Left renal pelvis (tissue), 4 donors: ENCODE results near the gene CCDC137. TPM values are rescaled to one million over a fixed set of nuclear protein-coding genes. Genes with fewer than 3 reads are reported as not detected.

ENCODE experiments used
- DNase-seq, 4 donors: peaks; one replicate each; pipeline ENCODE4 v3.0.0-alpha.2; 2013; ENCODE audit warnings: low read depth in 4 of 4, low spot score in 3 of 4
- polyA plus RNA-seq, 4 donors: library from polyadenylated mRNA; unstranded; fragments of 120-200 nt; gene quantifications; one replicate each; pipeline ENCODE4 v1.2.1, GENCODE V29; 2013; ENCODE audit not compliant: insufficient read length in 4 of 4

Gene CCDC137
- polyA plus RNA-seq, 4 donors: 9.6 to 18.5 (median 14.0) TPM

DNA sequence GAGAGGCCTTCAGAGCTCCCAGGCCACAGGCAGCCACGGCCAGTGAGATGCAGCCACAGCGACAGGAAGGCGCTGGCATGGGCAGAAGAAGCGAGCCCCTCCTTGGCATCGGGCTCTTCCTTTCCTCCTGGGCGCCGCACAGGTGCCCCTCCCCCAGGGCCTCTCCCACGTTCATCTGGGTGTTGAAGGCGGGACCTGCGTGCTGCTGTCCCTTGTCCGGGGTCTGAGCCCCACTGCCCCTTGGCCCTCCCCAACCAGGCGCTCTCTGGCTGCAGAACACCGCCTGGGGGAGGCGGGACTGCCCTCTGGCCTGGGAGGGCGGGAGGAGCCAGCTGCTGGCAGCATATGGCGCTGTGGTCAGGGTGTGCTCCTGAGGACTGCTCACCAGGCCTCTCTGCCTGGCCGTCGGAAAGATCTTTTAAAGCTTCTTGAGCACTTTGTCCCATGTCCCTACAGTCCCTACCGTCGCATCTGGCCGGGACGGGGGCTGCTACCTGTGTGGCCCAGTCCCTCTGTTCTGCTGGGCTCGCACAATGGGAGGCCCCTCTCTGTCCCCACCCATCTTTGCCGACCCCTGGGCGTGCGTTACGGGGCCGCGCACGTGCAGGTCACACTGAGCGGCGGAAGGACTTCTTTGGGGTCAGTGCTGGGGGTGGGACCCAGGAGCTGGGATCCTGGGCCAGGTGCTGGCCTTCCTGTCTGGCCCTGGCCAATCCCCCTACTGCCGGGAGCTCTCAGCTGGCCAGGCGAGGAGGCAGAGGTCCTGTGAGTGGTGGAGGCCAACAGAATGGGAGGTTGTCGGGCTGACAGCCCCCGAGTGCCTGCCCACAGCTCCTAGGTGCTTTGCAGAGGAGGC is 47.2 kb downstream of the CCDC137 start:
- no peak for DNase-seq

DNA sequence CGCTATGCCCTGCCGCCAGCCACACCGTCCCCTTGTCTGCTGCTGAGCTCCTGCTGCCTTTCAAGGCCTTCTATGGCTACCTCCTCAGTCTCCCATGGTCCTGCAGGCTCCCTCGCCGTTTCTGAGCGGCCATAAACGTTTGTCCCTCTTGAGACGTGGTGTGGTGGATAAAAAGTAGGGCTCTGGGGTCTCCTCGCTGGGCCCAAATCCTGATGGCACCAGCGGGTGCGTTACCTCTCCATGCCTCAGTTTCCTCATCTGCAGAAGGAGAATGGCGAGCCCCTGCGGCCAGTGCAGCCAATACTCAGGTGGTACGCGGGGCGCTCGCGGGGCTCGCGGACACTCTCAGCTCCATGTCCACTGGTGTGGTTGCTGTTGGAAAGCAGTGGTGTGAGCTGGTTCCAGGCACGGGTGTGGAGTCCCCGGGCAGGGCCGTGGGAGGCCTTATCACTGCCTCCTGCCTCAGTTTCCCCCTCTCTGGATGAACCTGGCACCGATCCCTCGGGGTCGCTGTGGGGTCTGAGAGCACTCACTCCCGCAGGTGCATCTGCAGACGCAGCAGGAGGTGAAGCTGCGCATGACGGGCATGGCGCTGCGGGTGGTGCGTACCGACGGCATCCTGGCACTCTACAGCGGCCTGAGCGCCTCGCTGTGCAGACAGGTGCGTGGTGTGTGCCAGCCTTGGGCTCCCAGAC is 48.0 kb downstream of the CCDC137 start:
- no peak for DNase-seq

DNA sequence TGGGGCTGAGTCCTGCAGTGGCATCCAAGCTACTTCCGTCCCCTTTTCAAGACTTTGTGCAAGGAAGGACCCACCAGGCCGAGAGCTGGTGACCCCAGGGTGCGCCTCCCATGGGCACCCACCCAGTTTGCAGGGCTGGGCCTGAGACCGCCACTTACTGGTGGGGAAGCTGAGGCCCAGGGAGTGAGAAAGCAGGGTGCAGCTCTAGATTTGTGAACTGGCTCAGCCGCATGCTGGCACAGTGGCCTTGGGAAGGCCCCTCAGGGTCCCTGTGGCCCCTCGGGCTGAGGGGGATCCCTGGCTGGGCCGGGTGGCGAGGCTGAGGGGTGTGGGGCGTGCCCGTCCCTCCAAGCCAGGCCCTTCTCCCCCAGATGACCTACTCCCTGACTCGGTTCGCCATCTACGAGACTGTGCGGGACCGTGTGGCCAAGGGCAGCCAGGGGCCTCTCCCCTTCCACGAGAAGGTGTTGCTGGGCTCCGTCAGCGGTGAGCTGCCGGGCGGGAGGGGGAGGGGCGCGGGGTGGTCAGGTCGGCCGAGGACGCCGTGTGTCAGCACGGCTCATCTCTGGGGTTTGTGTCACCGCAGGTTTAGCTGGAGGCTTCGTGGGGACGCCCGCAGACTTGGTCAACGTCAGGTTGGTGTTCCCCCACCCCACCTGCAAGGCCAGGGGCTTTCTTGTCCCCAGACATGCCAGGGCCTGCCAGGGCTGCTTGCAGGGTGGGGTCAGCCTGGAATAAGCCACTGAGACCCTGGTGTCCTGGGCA is 48.8 kb downstream of the CCDC137 start:
- DNase-seq: no peak

DNA sequence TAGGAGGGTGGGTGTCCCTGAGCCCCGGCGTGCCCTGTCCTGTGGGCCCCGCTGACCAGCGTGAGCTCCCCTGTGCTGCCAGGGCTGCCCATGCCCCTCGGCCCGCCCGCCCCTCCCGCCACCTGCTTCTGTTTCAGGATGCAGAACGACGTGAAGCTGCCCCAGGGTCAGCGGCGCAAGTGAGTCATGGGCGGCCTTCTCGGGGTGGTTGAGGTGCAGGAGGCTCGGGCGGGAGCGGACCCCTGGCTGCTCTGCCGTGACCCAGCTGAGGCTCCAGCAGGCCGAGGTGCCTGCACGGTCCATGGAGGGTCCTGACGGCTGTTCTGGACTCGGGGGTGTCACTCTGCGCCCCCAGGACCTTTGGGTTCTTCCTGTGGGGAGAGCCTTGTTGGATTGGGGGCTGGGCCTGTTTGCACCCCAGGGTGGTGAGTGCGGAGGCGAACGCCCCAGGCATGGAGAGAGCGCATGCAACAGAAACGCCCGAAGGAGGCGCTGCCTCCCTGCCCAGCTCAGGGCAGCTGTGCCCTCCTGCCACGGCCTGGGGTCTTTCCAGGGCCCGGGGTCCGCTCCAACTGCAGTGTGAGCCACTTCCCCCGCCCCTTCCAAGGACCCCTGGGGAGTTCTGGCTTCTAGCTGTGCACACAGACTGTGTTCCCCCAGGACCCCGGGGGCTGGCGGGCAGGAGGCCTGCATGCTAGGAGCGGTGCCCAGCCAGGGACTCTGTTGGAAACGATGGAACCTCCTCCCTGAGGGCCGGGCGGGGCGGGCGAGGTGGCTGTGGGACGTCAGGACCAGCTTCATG is 49.5 kb downstream of the CCDC137 start:
- no peak for DNase-seq

DNA sequence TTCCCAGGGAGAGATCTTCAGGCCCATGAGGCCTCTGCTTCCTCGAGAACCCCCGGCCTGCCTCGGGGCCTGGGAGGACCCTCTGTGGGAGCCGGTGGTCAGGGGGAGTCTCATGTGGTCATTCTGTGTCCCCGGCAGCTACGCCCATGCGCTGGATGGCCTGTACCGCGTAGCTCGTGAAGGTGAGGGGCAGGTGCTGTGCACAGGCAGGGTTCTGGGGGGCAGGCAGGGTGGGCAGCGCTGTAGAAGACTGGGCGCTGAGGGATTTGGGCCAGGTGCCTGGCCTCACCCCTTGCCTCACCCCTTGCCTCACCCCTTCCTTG is 50.1 kb downstream of the CCDC137 start:
- no peak for DNase-seq

DNA sequence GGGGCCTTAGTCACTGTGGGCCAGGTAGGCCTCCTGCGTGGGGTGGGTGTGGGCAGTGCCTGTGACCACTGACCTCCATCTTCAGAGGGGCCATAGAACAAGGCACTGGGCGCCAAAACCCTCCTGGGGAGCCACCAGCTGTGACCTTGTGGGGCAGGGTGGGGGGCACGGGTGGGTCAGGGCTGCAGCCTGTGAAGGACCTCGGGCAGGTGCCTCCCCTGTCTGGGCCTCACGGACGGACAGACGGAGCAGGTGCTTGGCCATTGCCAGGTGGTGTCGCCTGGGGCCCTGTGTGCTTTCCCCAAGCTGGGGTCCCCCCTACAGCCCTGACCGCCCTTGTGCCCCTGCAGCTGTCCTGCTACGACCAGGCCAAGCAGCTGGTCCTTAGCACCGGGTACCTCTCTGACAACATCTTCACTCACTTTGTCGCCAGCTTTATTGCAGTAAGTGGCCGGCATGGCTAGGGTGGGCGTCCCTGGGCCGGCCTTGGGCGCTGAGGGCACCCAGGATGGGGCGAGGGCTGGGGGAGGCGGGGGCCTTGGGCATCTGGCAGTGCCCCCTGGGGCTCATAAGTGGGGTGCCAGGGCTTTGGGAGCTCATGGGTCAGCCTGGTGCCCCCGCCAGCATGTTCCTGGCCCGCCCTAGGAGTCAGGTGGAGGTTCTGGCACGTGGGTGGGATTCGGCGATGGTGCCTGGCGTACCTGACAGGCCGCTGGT is 50.7 kb downstream of the CCDC137 start:
- no peak for DNase-seq

DNA sequence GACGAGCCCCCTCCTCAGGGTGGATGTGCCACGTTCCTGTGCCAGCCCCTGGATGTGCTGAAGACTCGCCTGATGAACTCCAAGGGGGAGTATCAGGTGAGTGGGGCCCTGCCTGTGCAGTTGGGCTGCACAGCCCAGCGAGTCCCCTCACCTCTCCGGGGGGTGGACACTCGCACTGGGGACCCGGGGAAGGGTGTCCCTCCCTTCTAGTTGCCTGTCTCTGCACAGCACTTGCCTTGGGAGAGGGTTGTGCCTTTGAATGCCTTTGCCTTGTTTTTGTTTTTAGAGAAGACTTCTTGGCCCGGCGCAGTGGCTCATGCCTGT is 51.2 kb downstream of the CCDC137 start:
- DNase-seq: no peak

DNA sequence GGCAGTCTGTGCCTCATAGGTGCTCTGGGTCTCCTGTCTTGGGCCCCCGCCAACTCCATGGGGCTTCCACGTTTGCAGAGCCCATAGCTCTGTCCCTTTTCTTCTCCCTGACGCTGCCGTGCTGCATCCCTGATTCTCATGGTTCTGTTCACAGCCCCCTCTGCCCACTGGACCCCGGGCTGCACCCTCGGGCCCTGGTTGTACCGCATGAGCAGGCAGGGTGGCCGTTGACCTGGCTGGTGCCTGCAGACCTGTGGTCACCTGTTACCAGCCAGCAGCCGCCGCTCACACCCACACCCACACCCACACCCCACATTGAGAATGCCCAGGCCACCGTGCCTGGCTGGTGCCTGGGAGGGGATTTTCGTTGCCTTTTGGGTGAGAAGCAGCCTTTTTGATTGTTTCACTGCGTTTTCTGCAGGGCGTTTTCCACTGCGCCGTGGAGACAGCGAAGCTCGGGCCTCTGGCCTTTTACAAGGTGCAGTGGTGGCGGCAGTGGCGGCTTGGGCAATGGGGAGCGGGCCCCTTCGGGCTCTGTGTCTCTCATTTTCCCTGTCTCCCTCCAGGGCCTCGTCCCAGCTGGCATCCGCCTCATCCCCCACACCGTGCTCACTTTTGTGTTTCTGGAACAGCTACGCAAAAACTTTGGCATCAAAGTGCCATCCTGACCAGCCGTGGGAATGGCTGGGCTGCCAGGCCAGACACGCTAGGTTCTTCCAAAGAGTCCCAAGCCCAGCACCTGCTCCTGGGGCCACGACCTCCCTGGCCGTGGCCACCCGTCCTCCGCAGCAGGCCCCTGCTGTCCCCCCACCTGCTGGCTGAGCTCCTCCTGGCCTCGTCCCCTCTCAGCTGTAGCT is 53.1 kb downstream of the CCDC137 start:
- no peak for DNase-seq

DNA sequence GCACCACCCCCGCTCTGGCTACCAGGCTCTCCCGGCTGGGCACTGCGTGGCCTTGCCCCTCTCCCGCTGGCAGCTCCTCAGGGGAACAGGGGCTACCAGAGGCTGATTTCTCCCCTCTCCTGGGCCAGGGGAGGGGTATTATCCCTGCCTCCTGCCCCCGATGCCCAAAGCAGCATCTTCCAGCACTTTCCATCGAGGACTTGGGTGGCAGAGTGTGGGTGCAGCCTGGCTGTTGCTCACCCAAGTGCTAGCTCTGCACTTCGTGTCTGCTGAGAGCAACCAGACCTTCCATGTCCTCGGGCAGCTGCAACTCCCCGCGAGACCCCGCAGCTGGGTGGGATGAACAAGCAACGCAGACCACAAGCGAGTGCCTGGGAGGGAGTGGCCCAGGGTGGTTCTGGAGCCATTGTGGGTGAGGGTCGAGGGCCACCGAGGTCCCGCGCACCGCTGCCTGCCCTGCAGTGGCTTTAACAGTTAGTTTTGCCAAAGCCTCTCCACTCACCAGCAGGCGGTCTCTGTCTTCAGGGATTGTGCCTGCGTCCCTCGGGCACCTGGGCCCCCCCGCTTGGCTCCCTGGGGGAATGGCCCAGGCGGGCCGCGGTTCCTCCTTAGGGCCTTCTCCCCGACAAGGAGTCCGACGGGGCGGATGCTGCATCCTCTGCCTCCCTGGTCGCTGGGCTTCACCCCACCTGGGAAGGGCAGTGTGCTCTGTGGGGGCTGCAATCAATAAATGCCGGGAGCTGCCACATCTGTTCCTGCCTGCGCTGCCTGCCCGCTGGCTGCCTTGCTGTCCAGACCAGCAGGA is 53.9 kb downstream of the CCDC137 start:
- no peak for DNase-seq

DNA sequence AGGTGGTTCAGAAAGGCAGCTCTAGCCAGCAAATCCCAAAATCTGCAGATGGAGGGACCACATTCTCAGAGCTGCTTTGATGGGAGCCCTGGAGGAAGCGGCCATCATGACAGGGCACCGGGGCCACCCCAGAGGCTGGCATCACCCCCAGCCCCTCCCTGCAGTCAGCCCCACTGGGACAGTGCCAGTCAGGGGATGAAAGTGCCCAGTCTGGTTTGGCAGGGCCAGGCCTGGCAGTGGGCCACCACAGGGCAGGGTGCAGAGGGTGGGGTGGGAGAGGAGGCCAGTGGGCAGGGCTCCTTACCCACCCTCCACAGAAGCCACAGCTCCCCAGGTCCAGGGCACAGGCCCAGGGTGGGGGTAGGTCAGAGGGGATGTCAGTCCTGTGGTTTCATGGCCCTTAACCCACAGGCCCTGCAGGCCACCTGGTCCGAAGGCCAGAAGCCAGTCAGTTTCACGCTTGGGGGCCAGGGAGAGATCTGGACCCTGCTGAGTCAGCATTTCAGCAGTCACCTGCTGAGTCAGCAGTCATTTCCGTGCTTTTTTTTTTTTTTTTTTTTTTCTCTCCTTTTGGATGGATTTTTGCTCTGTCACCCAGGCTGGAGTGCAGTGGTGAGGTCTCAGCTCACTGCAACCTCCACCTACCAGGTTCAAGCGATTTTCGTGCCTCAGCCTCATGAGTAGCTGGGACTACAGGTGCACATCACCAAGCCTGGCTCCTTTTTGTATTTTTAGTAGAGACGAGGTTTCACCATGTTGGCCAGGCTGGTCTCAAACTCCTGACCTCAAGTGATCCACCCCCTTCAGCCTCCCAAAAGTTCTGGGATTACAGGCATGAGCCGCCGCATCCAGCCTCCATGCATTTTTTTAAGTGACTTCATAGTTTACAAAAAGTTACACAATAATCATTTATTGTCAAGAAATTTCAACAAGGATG is 55.9 kb downstream of the CCDC137 start:
- no peak for DNase-seq

Other genes with a start within 250 kb of the CCDC137 start
- 1,000 to 10,000 TPM; 2,973 to 3,218 (median 3,183) TPM for gene ACTG1, start 153.9 kb upstream of the CCDC137 start, polyA plus RNA-seq
- gene FSCN2, start 138.4 kb upstream of the CCDC137 start, polyA plus RNA-seq: 1 to 10 TPM; 1.2 to 2.5 (median 1.7) TPM
- 10 to 100 TPM; 19.0 to 37.2 (median 24.3) TPM for gene FAAP100, start 114.4 kb upstream of the CCDC137 start, polyA plus RNA-seq
- gene NPLOC4, start 29.6 kb upstream of the CCDC137 start, polyA plus RNA-seq: 10 to 100 TPM; 45.0 to 70.0 (median 57.1) TPM
- 1 to 10 TPM; 2.0 to 6.9 (median 2.2) TPM for gene TSPAN10, start 29.5 kb upstream of the CCDC137 start, polyA plus RNA-seq
- gene PDE6G, start 10.2 kb upstream of the CCDC137 start, polyA plus RNA-seq: 10 to 100 TPM in 3 of 4 donors, 1 to 10 TPM in 1; 6.2 to 15.0 (median 13.1) TPM
- gene OXLD1, start 132 bp upstream of the CCDC137 start, polyA plus RNA-seq: 10 to 100 TPM in 3 of 4 donors, 1 to 10 TPM in 1; 9.6 to 21.6 (median 12.3) TPM
- gene ARL16, start 17.1 kb downstream of the CCDC137 start, polyA plus RNA-seq: 10 to 100 TPM; 34.7 to 52.6 (median 43.6) TPM
- gene HGS, start 17.3 kb downstream of the CCDC137 start, polyA plus RNA-seq: 100 to 1,000 TPM in 1 of 4 donors, 10 to 100 TPM in 3; 88.9 to 110 (median 96.0) TPM
- gene MRPL12, start 36.6 kb downstream of the CCDC137 start, polyA plus RNA-seq: 10 to 100 TPM; 26.8 to 53.8 (median 41.6) TPM
- 10 to 100 TPM in 3 of 4 donors, 1 to 10 TPM in 1; 7.1 to 20.5 (median 12.5) TPM for gene SLC25A10, start 45.5 kb downstream of the CCDC137 start, polyA plus RNA-seq
- gene GCGR, start 137.4 kb downstream of the CCDC137 start, polyA plus RNA-seq: 10 to 100 TPM in 2 of 4 donors, 1 to 10 TPM in 2; 1.2 to 18.6 (median 9.1) TPM
- 100 to 1,000 TPM in 1 of 4 donors, 10 to 100 TPM in 3; 76.5 to 114 (median 90.4) TPM for gene MCRIP1, start 166.6 kb downstream of the CCDC137 start, polyA plus RNA-seq
- under 1 TPM in 3 of 4 donors, not detected in 1; 0.14 to 0.58 (median 0.26) TPM for gene PPP1R27, start 168.3 kb downstream of the CCDC137 start, polyA plus RNA-seq
- gene P4HB, start 193.8 kb downstream of the CCDC137 start, polyA plus RNA-seq: 100 to 1,000 TPM; 409 to 482 (median 447) TPM
- 100 to 1,000 TPM; 165 to 238 (median 183) TPM for gene ARHGDIA, start 204.6 kb downstream of the CCDC137 start, polyA plus RNA-seq
- 10 to 100 TPM; 66.2 to 85.2 (median 73.7) TPM for gene ALYREF, start 224.8 kb downstream of the CCDC137 start, polyA plus RNA-seq
- 100 to 1,000 TPM in 1 of 4 donors, 10 to 100 TPM in 3; 69.4 to 105 (median 73.2) TPM for gene ANAPC11, start 225.0 kb downstream of the CCDC137 start, polyA plus RNA-seq
- 1 to 10 TPM in 1 of 4 donors, under 1 TPM in 3; 0.33 to 1.4 (median 0.50) TPM for gene NPB, start 235.5 kb downstream of the CCDC137 start, polyA plus RNA-seq
- 10 to 100 TPM; 13.4 to 47.8 (median 41.3) TPM for gene PCYT2, start 244.7 kb downstream of the CCDC137 start, polyA plus RNA-seq